ENCODE results near the gene FMN1.
"Not testable (repeated sequence)": the region's sequence is repeated elsewhere in the genome, so short reads cannot be mapped to it uniquely, and the experiment has no call there.

Gene FMN1

DNA sequence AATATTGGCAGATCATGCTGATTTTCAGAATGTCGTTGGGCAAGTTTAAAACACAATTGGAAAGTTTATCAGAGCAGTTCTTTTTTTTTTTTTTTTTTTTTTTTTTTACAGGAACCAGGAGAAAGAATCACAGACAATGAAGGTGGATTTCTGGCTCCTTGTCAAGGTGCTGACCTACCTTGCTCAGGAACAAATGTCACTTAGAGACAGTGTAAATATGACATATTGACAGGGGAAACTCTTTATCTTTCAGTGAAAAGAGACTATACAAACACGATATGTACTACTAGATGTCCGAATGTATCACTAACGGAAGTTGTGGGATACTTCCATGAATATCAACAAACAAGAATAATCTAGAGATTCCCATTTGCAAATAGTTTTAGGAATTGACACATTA, 237.3 kb downstream of the FMN1 start:
- no peak for DNase-seq

DNA sequence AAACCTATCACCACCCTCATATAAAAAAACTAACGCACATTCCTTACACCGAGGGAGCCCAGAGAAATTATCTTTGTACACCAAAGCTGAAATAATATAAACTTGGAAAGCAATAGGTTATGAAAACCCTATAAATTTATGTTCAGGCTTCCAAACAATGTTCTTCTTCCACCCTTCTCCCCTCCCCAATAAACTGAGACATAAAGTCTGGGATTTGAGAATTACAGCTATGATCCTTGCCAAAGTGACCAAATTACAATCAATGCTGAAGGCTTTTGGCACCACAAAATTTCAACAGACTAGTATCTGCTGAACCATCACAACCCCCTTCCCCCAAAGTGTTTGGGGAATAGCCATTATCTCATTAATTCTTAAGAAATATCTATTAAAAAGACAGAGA, 237.8 kb downstream of the FMN1 start:
- no peak for DNase-seq

DNA sequence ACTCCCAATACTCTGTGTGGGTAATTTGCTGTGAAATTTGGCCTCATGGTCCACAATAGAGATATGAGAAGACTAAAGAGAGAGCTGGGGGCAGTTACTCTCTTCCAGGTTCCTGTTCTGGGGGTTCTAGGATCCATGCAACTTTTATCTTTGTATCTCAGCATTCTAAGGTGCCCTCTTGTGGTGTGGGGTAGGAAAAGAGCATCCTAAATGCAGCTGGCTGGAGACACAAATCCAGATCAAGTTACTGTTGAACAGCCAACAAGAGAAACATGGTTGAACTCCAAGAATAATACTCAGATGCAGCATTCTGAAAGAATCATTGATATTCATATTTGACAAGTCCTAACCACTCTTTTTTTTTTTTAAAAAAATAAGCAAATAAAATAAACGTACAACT, 238.5 kb downstream of the FMN1 start:
- DNase-seq: no peak

DNA sequence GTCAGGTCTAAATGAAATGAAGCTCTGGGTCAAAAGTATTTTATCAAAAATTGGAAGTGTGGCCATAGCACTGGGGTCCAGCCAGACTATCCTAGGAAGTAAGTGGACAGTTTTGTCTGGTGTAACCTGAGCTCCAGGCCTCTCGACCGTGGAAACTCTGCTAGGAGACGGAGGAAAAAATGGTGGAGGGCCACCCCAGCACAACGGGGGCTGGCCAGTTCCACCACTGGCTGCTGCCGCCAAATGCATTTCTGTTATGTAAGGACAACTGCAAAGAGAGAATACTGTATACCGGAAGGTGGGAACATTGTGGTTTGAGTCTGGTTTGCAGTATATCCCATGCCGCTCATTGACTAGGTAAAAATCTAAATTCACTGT, 241.0 kb downstream of the FMN1 start:
- DNase-seq: no peak

DNA sequence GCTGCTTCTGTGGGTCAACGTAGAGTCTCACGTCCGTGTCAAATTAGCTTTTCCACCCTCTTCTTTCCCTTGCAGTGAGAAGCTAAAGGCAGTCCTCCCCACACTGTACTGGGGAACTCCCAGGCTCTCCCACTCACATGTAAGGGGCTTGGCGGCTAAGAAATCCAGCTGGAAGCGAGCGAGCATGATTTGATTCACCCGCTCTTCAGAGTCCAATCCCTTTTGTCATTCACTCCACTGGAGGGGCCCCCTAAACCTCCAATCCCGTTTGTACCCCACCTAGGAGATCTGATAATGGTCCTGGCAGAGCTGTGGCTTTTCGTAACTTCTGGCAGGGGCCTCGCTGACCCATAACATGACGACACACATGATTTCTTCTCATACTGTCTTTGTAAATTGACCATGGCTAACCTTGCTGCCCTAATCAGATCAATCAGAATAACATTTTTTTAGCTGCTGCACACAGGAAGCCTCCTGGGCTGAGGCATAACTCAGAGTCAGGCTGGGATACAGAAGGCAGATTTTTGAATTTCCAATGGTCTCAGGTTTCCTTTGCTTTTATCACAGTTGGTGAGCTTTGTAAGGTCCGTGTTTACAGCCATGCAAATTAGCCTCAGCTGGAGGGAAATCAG, 241.5 kb downstream of the FMN1 start:
- DNase-seq: no peak

DNA sequence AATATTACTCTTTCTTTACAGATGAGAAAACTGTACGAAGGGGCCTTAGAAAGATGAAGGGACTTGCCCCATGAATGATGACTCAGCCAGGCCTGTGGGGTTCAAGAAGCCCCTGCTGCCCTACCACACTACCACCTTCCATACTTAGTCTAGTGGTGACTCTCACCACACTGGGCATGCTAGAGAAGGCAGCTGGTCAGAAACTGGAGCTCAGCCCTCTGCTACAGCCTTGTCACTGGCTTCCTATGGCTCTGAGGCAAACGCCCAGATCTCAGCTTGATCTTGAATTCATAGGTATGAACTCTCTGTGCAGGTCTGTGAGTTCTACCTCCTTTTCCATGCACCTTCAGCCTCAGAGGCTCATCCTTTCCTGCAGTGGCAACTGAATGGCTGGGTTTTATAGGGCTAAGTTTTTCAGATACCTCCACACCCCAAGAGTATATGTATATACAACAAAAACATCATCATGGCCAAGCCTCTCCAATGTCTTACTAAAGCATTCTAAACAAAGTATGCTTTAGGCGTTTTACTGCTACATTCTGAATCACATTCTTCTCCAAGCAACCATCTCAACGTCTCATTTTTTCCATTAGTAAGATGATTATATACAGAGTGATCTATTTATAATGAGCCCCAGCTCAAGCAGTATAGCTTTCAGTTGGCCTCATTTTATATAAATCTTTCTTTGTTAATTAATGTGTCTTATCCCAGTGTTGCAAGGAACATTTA, 242.6 kb downstream of the FMN1 start:
- DNase-seq: no peak

DNA sequence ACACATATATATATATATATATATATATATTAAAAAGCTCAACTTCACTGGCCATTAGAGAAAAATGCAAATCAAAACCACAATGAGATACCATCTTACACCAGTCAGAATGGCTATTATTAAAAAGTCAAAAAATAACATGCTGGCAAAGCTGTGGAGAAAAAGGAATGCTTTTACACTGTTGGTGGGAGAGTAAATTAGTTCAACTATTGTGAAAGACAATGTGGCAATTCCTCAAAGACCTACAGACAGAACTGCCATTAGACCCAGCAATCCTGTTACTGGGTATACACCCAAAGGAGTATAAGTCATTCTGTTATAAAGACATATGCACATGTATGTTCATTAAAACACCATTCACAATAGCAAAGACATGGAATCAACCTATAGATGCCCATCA, 244.5 kb downstream of the FMN1 start:
- not testable (repeated sequence) for DNase-seq

DNA sequence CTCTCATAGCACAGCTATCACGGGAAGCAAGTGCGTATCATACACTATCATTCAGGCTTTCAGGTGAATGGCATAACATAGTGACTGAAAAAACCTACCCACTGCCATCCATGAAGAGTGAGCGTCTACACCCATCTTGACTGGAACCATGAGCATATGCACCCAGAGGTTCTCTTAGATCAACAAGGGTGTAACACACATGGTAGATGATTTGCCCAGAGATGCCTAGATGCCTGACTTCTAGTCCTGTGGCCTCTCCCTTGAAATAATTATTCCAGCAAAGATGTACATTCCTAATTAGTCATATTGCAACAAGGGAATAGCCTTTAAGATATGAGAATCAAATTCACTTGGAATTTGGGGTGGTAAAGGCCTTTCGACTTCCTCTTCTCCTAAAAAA, 248.3 kb downstream of the FMN1 start:
- no peak for DNase-seq

DNA sequence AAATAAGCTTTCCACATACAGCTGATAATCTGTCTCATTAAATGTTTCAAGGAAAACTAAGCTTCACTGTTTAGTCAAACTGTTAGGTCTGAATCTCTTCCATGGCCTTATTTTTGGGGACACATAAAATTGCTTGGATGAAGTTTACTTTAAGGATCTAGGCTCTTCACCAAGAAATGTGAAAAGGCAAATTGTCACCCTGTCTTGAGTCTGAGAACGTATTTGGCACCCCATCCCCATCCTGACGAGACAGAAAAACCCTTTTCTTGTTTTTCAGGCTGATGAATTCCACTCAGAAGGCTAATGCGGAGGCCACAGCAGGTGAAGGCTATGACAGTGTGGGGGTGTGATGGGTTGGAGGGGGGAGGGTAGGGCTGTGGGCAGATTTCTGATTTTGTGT, 250.1 kb downstream of the FMN1 start:
- no peak for DNase-seq

DNA sequence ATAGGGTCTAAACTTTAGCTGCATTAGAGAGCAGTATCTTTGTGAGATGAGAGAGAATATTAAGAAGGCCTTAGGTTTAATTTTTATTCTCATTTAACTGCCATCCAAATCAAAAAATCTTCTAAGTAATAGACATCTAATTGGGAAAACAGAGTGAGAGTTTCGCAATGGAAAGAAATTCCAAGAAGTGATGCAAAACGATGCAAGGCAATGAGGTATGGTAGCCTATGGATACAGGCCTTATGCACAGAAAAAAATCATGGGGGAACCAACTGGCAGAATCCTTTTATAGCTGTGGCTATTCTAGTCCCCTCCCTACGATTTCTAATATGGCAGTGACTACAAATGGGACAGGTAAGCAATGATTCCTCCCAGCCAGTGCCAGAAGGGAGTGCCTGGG, 250.8 kb downstream of the FMN1 start:
- DNase-seq: no peak

DNA sequence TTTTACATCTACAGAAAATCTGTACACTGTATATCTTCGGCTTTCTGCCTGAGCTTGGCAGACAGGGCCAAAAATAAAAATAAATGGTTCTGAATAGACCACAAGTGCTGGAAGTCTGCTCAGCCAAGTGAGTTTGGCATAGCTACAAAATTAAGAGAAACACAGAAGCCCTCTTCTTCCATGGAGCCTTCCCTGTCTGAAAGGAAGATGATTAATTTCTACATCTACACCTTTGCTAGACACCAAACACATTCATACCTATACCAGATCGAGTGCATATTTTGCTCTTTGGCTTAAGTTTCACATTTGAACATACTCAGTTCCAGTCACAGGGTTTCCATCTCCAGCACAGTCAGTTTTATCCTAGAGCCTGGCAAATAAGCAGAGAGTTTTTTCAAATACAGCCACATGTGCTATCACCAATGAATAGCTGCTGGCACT, 252.1 kb downstream of the FMN1 start:
- no peak for DNase-seq

DNA sequence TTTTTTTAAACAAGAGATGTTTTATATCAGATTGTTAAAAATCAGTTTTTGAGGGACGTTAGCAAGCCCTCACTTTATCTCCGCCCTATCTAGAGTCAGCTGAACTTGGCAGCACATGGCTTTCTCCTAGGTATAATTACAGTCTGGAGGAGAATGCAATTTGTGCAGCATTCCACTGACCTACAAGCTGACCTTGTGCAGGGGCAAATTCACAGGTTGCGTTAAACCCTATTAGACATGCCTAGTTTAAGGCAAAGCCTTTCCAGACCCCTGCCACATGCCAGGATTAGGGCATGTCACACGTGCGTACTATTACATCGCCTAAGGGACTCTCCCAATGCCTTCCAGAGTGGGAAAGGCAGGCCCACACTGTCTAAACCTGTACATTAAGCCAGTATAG, 252.7 kb downstream of the FMN1 start:
- DNase-seq: no peak

DNA sequence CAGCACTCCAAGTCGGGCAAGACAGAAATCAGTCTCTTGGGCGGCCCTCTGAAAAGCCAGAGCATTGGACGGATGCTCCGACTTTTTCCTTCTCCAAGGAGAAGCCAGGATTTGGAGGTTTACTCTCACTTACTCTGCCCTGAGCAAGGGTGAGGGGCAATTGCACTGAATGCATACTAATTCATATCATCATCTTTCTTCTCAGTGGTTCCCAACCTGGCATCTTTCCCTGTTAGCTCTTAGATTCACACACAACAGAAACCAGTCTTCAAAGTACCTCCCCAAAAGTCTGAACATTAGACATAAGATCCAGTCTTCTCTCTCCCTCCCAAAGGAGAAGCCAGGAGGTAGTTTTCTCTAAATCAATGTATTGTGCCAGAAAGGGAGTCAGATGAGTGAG, 257.5 kb downstream of the FMN1 start:
- DNase-seq: no peak

DNA sequence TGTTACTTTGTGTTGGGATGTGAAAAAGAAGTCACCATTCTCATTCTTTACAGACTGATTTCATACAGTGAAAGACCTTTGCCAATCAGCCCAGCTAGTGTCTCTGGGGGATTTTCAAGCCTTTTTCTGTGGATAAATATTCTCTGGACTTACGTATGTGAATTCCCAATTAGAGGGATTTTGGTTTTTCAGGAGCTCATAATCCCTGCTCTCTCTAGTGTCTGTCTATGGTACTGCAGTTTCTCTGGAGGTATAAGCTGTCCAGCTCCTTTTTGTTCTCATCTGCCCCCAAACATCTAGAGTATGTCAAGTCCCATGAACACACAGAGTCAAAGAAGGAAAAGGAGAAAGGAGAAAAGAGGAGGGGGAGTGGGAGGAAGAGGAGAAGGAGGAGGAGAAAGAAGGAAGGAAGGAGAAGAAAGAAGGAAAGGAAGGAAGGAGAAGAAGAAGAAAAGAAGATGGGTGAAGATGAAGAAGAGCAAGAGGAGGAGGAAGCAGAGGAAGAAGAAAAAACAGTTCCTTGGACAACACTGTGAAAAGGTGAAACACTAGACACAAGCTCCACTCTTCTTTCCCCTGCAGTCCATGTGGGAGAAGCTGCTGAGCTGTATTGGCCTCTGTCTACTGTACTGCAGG, 258.1 kb downstream of the FMN1 start:
- no peak for DNase-seq

DNA sequence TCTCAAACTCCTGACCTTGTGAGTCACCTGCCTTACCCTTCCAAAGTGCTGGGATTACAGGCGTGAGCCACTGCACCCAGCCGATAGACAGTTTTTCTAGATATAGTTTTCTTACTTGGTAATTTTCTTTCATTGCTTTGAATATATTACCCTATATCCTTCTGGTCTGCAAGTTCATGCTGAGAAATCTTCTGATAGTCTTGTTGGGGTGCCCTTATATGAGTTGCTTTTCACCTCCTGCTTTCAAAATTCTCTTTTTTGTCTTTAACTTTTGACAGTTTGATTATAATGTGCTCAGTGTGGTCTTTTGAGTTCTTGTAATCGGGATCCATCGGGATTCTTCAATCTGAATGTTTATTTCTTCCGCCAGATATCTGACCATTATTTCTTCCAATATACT, 259.4 kb downstream of the FMN1 start:
- no peak for DNase-seq

DNA sequence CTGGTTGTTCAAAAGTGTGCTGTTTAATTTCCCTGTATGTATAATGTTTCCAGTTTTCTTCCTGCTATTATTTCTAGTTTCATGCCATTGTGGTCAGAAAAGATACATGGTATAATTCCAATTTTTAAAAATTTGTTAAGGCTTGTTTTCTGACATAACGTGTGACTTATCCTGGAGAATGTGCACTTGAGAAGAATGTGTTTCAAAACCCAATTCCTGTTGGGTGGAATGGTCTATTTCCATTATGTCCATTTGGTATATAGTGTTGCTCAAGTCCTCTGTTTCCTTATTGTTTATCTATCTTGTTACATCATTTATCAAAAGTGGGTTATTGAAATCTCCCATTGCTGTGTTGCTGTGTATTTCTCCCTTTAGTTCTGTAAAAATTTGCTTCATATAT, 261.3 kb downstream of the FMN1 start:
- no peak for DNase-seq

DNA sequence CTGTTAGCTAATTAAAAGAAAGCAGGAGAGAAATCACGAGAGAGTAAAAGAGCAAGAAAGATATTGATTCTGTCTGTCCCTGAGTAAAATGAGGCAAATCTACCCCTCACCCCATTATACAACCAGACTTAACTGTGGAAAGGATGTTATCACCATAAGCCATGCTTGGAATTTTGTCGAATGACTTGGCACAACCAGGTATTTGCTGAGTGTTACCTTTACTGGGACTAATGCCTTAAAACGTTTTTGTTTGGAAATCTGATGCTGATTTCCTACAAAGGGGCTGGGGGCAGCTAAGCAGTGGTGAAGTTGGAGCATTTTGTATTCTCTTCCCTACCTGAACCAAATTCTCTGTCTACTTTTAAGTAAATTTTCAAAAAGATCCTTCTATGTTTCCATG, 265.6 kb downstream of the FMN1 start:
- DNase-seq: no peak

DNA sequence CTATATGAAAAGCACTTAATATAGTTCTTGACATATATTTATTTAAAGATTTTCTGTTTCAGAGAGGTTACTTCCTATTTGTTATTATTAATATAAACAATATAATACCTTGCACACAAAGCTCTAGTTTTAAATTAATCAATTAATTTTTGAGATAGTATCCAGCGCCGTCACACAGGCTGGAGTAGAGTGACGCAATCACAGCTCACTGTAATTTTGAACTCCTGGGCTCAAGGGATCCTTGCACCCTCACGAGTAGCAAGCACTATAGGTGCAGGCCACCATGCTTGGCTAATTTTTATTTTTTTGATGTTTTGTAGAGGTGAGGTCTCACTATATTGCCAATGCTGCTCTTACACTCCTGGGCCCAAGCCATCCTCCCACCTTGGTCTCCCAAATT, 267.4 kb downstream of the FMN1 start:
- no peak for DNase-seq

DNA sequence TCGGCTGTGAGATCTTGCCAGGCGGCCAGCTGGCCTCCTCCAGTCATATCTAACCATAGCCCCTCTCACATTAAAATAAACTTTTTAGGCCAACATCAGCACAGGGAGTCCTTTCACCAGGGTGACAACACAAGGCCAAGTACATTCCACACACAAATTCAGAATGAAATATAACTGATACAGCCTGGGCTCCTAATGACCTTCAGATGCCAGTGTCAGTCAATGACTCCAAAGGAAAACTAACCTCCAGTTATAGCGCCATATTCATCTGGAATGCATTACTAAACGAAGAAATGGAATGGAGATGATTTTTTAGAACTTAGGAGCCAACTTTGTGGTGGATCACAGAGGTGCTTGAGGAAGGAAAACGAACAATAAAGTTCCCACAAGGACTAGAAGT, 271.3 kb downstream of the FMN1 start:
- DNase-seq: no peak

DNA sequence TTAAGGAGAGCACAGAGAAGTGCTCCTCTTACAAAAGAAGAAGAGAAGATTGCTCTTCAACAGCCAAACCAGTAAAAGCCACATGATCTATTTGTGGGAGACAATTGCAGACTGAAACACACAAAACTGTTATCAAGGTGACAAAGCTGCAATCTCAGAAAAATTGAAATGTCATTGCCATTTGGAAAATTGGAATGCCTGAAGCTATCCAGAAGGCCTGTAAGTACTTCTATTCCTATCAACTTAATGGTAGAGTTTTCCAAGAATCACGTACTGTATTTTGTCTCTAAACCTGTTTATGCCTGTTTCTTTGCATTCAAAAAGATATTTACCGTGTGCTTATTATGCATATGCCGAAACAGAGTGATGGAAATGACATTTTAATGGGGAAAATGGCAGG, 272.0 kb downstream of the FMN1 start:
- no peak for DNase-seq

DNA sequence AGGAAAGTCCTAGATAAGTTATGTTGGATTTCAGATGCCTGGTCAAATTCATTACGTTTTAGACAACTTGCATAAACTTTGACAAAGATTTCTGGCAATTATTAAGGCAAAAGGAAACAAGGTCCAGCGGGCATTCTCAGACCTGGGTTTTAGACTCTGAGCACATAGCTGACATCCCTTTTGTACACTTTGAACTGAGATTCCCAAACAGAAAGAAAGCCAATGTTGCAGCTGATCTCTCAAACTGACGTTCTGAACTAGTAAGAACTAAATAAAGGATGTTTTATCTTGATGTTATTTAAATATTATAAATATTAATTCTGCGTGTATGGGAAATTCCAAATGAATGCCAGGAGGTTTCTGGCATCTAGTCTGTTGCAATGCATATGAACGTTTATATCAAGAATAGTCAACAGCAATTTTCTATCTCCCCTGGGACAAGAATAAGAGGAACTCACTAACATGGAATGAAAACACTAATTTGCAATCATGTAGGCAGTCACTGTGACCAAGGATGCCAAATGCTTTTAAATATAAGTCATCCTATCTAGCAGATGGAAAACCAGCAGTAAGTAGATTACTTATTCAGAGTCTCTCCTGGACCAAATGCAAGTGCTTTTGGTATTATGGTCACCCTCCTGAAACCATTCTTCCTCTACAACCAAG, 274.6 kb downstream of the FMN1 start:
- no peak for DNase-seq

DNA sequence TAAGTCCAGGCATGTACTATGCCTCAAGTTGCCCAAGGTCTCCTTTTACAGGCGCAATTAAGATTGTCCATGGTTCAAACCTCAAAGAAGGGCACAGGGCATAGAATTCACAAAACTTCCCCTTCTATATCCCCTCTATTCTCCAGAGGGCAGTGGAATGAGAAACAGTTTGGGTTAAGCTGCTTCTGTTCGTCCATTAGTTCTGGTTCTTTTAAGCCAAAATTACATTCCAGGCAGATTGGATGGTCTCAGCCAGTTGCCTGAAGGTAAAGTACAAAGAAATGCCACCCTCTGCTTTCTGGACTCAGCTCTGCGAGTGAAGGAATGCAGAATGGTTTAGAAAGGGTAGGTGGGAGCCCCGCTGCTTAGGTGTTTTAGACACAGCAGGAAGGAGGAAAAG, 276.0 kb downstream of the FMN1 start:
- no peak for DNase-seq

DNA sequence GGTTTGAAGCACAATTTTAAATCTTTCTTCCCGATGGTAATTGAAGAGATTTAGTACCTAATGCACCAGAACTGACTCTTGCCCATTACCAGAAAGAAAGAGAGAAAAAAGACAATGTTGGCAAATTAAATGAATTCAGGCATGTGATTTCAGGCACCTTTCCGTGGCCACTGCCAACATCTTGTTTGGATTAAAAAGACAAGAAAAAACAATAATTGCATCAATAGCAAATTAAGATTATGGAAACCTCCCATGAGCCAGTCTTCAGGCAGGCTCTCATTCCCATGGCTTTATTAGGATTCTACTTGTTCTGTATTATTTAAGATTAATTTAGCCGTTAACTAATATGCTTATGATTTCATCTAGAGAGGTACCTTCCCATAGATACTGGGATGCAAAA, 283.7 kb downstream of the FMN1 start:
- DNase-seq: no peak

DNA sequence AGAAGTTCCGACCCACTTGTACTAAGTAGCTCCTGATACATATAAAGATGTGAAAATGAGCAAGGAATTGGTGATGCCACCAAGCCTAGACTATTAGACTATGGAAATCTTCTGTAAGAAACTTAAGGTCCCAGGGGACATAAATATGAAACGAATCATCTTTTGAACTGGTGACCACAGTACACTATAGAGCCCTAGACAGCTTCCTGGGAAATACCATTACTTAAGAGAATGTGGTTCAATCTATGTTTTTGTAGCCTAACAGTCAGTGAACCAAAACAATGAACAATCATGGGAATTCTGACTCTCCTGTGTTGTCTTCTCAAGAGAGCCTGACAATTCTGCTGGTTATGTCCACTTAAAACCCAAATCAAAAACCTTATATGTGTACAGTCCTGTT, 285.1 kb downstream of the FMN1 start:
- DNase-seq: no peak

Measured in activated CD4-positive, CD25-positive, alpha-beta regulatory T cell treated with anti-CD3 and anti-CD28 coated beads, Interleukin-2, amount 50 U/mL, for 72 hours (primary cell).